ENCODE measurements around the gene SGCA. TPM values are rescaled to one million over a fixed set of nuclear protein-coding genes. Genes with fewer than 3 reads are reported as not detected.

The SGCA gene
- total RNA-seq, 2 donors from 2014 or later: 0.51 to 2.6 TPM

GRCh38 chr17:50199803-50200456 lies 34.1 kb downstream of the SGCA start:
- peaks cover 44% of the 10 kb centered on the region for H3K27me3 Mint-ChIP-seq (ENCODE audit: insufficient read depth)
- 9 to 10% methylated on average over 19 to 32 of the region's 36 CpGs for WGBS, 2 experiments (ENCODE audit: insufficient coverage in 1 of 2, insufficient read length in 1 of 2)
- H3K4me1 Mint-ChIP-seq: peaks cover 8% of the 10 kb centered on the region
- Histone ChIP-seq H3K36me3 (ENCODE audit: control insufficient read depth, insufficient read depth, low read length) (no peaks in the 10 kb centered on the region), H3K27ac (ENCODE audit: low read depth, low read length) (no peak overlapping the region), H3K4me1 (ENCODE audit: control insufficient read depth, insufficient read depth, low read length) (no peaks in the 10 kb centered on the region), H3K9ac (ENCODE audit: extremely low read depth, low read length, poor library complexity, severe bottlenecking) (peak overlapping the region; percentile 38), H3K4me3 (ENCODE audit: low read length) (peak overlapping the region; percentile 74), H3K27me3 (ENCODE audit: control insufficient read depth, insufficient read depth, low read length, poor library complexity, severe bottlenecking) (peaks cover 23% of the 10 kb centered on the region), H3K9me3 (ENCODE audit: control insufficient read depth, low read length) (no peaks in the 10 kb centered on the region)
- no peaks in the 10 kb centered on the region for H3K9me3 Mint-ChIP-seq
- H3K4me3 Mint-ChIP-seq: peak overlapping the region; percentile 72
- H3K36me3 Mint-ChIP-seq (ENCODE audit: low read depth): peaks cover 12% of the 10 kb centered on the region
- peak; percentile 98 for DNase-seq
- TF ChIP-seq, protein P1, sequence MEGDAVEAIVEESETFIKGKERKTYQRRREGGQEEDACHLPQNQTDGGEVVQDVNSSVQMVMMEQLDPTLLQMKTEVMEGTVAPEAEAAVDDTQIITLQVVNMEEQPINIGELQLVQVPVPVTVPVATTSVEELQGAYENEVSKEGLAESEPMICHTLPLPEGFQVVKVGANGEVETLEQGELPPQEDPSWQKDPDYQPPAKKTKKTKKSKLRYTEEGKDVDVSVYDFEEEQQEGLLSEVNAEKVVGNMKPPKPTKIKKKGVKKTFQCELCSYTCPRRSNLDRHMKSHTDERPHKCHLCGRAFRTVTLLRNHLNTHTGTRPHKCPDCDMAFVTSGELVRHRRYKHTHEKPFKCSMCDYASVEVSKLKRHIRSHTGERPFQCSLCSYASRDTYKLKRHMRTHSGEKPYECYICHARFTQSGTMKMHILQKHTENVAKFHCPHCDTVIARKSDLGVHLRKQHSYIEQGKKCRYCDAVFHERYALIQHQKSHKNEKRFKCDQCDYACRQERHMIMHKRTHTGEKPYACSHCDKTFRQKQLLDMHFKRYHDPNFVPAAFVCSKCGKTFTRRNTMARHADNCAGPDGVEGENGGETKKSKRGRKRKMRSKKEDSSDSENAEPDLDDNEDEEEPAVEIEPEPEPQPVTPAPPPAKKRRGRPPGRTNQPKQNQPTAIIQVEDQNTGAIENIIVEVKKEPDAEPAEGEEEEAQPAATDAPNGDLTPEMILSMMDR (conservative IDR thresholded peaks at IDR 0.05): no peak
- H3K27ac Mint-ChIP-seq: peak overlapping the region; percentile 97

DNA sequence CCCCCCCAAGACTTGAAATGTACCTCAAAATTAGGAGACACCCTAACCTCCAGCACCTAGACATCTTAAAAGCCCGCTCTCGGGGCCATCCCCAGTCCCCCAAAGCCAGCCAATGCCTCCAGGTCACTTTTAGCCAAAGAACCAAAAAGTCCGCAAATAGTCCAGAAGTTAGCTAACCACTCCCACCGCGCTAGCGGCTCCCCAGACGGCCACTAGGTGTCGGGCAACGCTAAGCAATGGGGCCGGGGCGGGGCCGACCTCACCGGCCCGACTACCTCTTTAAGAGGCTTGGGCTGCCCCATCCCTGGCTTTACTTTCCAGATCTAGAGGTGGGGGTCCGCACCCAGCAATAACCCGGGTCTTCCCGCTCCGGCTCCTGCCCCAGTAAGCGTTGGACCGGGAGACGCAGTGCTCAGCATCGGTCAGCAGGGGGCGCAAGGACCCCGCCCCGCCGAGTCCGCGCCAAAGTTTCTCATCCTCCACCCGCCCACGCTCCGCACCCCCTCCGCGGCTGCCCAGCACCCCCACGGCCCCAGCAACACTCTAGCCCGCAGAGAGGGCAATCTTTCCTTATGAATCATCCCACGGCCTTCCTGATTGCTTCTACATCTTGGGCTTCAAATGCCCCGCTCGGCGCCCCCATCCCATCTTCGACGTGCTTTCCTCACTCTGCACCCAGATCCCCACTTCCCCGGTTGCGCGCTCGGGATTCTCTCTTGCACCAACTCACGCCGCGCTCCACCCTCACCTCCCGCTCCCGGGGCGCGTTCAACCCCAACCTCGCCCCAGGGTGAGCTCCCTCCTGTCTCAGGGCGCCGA lies 34.9 kb downstream of the SGCA start:
- H3K36me3 ChIP-seq (ENCODE audit: control insufficient read depth, insufficient read depth, low read length): no peaks in the 10 kb centered on the region
- H3K27me3 ChIP-seq (ENCODE audit: control insufficient read depth, insufficient read depth, low read length, poor library complexity, severe bottlenecking): peaks cover 23% of the 10 kb centered on the region
- Mint-ChIP-seq H3K9me3 (no peaks in the 10 kb centered on the region), H3K4me1 (peaks cover 10% of the 10 kb centered on the region), H3K27ac (peak overlapping the region; percentile 97), H3K4me3 (peak overlapping the region; percentile 72), H3K36me3 (ENCODE audit: low read depth) (peaks cover 10% of the 10 kb centered on the region), H3K27me3 (ENCODE audit: insufficient read depth) (peaks cover 52% of the 10 kb centered on the region)
- no peaks in the 10 kb centered on the region for H3K9me3 ChIP-seq (ENCODE audit: control insufficient read depth, low read length)
- WGBS, 2 experiments (ENCODE audit: insufficient coverage in 1 of 2, insufficient read length in 1 of 2): 4% methylated on average over 26 to 55 of the region's 55 CpGs
- peak overlapping the region; percentile 74 for H3K4me3 ChIP-seq (ENCODE audit: low read length)
- peak overlapping the region; percentile 38 for H3K9ac ChIP-seq (ENCODE audit: extremely low read depth, low read length, poor library complexity, severe bottlenecking)
- DNase-seq: peak; percentile 99
- no peaks in the 10 kb centered on the region for H3K4me1 ChIP-seq (ENCODE audit: control insufficient read depth, insufficient read depth, low read length)
- H3K27ac ChIP-seq (ENCODE audit: low read depth, low read length): no peak overlapping the region
- TF ChIP-seq, protein P1 (conservative IDR thresholded peaks at IDR 0.05): peak; percentile 100

- peaks cover 23% of the 10 kb centered on the region for H3K27me3 ChIP-seq (ENCODE audit: control insufficient read depth, insufficient read depth, low read length, poor library complexity, severe bottlenecking)
- TF ChIP-seq, protein P1 (conservative IDR thresholded peaks at IDR 0.05): no peak
- DNase-seq: peak; percentile 77
- no peaks in the 10 kb centered on the region for H3K9me3 ChIP-seq (ENCODE audit: control insufficient read depth, low read length)
- Mint-ChIP-seq H3K9me3 (no peaks in the 10 kb centered on the region), H3K4me1 (peaks cover 10% of the 10 kb centered on the region), H3K27ac (peak within 1 kb of the TSS; percentile 97), H3K27me3 (ENCODE audit: insufficient read depth) (peaks cover 57% of the 10 kb centered on the region), H3K4me3 (peak within 1 kb of the TSS; percentile 72), H3K36me3 (ENCODE audit: low read depth) (peaks cover 7% of the 10 kb centered on the region)
- no peak within 1 kb of the TSS for H3K27ac ChIP-seq (ENCODE audit: low read depth, low read length)
- H3K9ac ChIP-seq (ENCODE audit: extremely low read depth, low read length, poor library complexity, severe bottlenecking): peak within 1 kb of the TSS; percentile 38
- no peaks in the 10 kb centered on the region for H3K4me1 ChIP-seq (ENCODE audit: control insufficient read depth, insufficient read depth, low read length)
- no peaks in the 10 kb centered on the region for H3K36me3 ChIP-seq (ENCODE audit: control insufficient read depth, insufficient read depth, low read length)
- H3K4me3 ChIP-seq (ENCODE audit: low read length): peak within 1 kb of the TSS; percentile 74
- 16 to 43% methylated on average over 12 to 32 of the region's 34 CpGs for WGBS, 2 experiments (ENCODE audit: insufficient coverage in 1 of 2, insufficient read length in 1 of 2)
Observed at GRCh38 chr17:50201276-50201854, 35.6 kb downstream of the SGCA start, which contains the start of gene COL1A1. COL1A1 (minus strand) TSS chr17:50201631; CDS start chr17:50201513, 118 bp downstream.

Measured in endodermal cell (in vitro differentiated cells).